ENCODE data around the gene GOLGA8J. TPM values are rescaled to one million over a fixed set of nuclear protein-coding genes. Genes with fewer than 3 reads are reported as not detected.
"Not testable (repeated sequence)": the region's sequence is repeated elsewhere in the genome, so short reads cannot be mapped to it uniquely, and the experiment has no call there.

Gene GOLGA8J
- under 1 TPM in 1 of 4 donors, not detected in 3; 0.40 TPM for total RNA-seq

- H3K36me3 ChIP-seq, H3K4me1 ChIP-seq, H3K9me3 ChIP-seq, ATAC-seq, H3K27ac ChIP-seq, H3K4me3 ChIP-seq, H3K27me3 ChIP-seq: not testable (repeated sequence)
- no CpG with 5 or more reads among the region's 7 CpGs for WGBS, 2 donors (ENCODE audit: low coverage in 1 of 2)
These were observed at the start of gene GOLGA8J for GRCh38 chr15:30082655-30083054. Gene GOLGA8J (plus strand): TSS chr15:30082955. CDS start chr15:30083053, 98 bp downstream.

- Histone ChIP-seq H3K4me3 (no peak overlapping the region), H3K27ac (no peak overlapping the region), H3K4me1 (no peaks in the 10 kb centered on the region), H3K36me3 (no peaks in the 10 kb centered on the region), H3K27me3 (no peaks in the 10 kb centered on the region), H3K9me3 (peaks cover 0 to 21% (median 0%) of the 10 kb centered on the region in 3 donors)
- no peak for ATAC-seq
- WGBS, 2 donors (ENCODE audit: low coverage in 1 of 2): 67 to 74% methylated on average over 3 of the region's 3 CpGs
- no peak for TF ChIP-seq POLR2AphosphoS5 (IDR thresholded peaks at IDR 0.05)
- TF ChIP-seq POLR2A (IDR thresholded peaks at IDR 0.05): no peak
- TF ChIP-seq EP300 (IDR thresholded peaks at IDR 0.05): no peak
- TF ChIP-seq CTCF (IDR thresholded peaks at IDR 0.05): no peak
These were observed 49.5 kb upstream of the GOLGA8J start for GRCh38 chr15:30033211-30033610.

GRCh38 chr15:30033763-30034162 lies 49.0 kb upstream of the GOLGA8J start:
- 89 to 100% methylated on average over 2 to 3 of the region's 4 CpGs for WGBS, 2 donors (ENCODE audit: low coverage in 1 of 2)
- TF ChIP-seq POLR2A (IDR thresholded peaks at IDR 0.05) (no peak), POLR2AphosphoS5 (IDR thresholded peaks at IDR 0.05) (no peak), EP300 (IDR thresholded peaks at IDR 0.05) (no peak), CTCF (IDR thresholded peaks at IDR 0.05) (no peak)

GRCh38 chr15:30036036-30036703 lies 46.6 kb upstream of the GOLGA8J start:
- H3K27me3 ChIP-seq: no peaks in the 10 kb centered on the region
- H3K9me3 ChIP-seq: peaks cover 0 to 9% (median 0%) of the 10 kb centered on the region in 3 donors
- H3K4me3 ChIP-seq: no peak overlapping the region
- no peak for TF ChIP-seq CTCF (IDR thresholded peaks at IDR 0.05)
- TF ChIP-seq POLR2A (IDR thresholded peaks at IDR 0.05): no peak
- TF ChIP-seq POLR2AphosphoS5 (IDR thresholded peaks at IDR 0.05): no peak
- no peak for TF ChIP-seq EP300 (IDR thresholded peaks at IDR 0.05)
- no peaks in the 10 kb centered on the region for H3K36me3 ChIP-seq
- H3K27ac ChIP-seq: no peak overlapping the region
- H3K4me1 ChIP-seq: no peaks in the 10 kb centered on the region
- WGBS, 2 donors (ENCODE audit: low coverage in 1 of 2): 57 to 81% methylated on average over 6 of the region's 6 CpGs
- ATAC-seq: no peak

More at GRCh38 chr15:30033763-30034162, 49.0 kb upstream of the GOLGA8J start:
- Histone ChIP-seq H3K4me1 (no peaks in the 10 kb centered on the region), H3K27ac (no peak overlapping the region), H3K27me3 (no peaks in the 10 kb centered on the region), H3K4me3 (no peak overlapping the region), H3K36me3 (no peaks in the 10 kb centered on the region), H3K9me3 (peaks cover 0 to 26% (median 0%) of the 10 kb centered on the region in 3 donors)
- no peak for ATAC-seq

- no peak for TF ChIP-seq EP300 (IDR thresholded peaks at IDR 0.05)
- TF ChIP-seq CTCF (IDR thresholded peaks at IDR 0.05): no peak
- no peak for TF ChIP-seq POLR2A (IDR thresholded peaks at IDR 0.05)
These were observed 43.9 kb upstream of the GOLGA8J start for GRCh38 chr15:30038667-30039523.

More at GRCh38 chr15:30038667-30039523, 43.9 kb upstream of the GOLGA8J start:
- peaks cover 0 to 9% (median 2%) of the 10 kb centered on the region in 3 donors for H3K4me1 ChIP-seq
- H3K4me3 ChIP-seq: no peak overlapping the region
- ATAC-seq: no peak
- 56 to 88% methylated on average over 3 of the region's 5 CpGs for WGBS, 2 donors (ENCODE audit: low coverage in 1 of 2)
- no peak overlapping the region for H3K27ac ChIP-seq
- no peaks in the 10 kb centered on the region for H3K27me3 ChIP-seq
- H3K36me3 ChIP-seq: no peaks in the 10 kb centered on the region
- H3K9me3 ChIP-seq: peaks cover 0 to 9% (median 0%) of the 10 kb centered on the region in 3 donors

All from gastroesophageal sphincter (tissue), 4 donors.